NOMO-1 (cell line): ENCODE data around the gene COBL.

ENCODE experiments used
- DNase-seq, 2 experiments: peaks; one replicate each; lab custom pipeline; 2025; ENCODE audit not compliant: unreplicated experiment in 2 of 2; lab: John Stamatoyannopoulos, UW

Gene COBL

DNA sequence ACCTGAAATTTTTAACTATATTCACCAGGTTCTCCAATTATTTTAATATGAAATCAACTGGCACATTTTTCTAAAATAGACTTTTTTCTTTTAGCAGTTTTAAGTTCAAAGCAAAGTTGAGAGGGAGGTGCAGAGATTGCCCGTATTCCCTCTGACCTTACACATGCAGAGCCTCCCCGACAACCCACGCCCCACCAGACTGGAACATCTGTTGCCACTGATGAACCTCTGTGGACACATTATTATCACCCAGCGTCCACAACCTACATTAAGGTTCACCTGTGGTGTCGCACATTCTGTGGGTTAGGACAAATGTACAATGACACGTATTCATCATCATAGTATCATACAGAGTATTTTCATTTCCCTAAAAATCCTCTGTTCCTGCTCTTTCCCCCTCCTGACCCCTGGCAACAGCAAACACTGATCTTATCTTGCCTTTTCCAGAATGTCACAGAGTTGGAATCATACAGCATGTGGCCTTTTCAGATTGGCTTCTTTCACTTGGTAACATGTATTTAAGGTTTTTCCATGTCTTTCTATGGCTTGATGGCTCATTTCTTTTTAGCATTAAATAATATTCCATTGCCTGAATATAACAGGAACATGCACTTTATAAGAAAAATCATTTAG, 37.1 kb downstream of the COBL start:
- no peak for DNase-seq

DNA sequence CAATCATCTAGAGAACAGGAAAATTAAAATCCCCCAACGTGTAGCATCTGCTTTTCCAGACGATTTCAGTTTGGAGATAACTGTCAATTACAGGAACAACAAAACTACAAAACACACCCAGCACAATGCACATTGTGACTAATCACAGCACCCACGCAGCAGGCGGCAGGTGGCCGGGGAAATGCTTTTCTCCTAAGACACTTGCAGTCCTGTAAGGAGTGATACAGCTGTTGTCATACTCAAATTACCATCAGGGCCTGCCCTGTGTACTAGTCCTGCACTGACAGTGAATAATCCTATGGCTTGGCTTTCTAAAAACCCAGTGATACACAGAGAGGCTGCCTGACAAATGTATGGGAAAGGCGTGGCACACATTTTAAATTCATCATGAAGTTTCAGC, 37.8 kb downstream of the COBL start:
- DNase-seq, result no peak

DNA sequence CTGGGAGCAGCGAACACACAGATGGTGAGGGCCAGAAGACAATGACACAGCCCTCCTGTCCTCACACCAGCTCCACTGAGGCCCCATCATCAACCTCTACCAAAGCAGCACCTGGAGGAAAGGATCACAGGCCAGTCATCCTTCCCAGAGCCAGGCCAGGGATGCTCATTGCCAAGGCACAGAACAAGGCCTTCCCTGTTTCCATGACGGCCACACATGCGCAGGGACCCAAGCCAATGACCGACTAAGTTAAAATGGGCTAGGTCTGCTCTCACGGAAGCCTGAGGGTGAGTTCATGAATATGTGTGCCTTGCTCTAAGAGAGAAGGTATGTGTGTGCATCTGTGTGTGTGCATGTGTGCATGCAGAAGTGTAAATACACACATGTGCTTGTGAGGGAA, 39.6 kb downstream of the COBL start:
- no peak for DNase-seq

DNA sequence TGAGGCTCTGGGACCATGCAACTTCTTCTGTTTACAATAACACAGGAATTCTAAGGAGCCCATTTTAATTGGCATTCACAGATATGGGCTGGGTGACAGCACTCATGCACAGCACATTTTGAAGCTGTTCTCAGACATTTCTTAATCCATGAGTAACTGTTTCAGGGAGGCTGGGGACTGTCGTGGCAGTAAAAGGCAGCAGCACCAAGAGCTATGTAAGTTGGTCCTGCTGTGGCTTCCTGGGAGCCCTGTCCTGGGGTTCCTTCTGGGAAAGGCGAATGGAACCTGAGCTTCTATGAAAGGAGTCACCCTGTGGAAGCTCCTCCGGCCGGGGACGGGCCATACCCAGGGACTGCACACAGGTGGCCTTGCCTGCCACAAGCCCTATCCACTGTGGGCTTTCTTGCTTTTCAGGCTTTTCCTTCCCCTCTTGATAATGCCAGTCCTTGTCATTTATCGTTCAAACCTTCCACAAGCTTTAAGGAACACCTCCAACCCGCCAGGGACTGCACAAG, 40.5 kb downstream of the COBL start:
- no peak for DNase-seq

DNA sequence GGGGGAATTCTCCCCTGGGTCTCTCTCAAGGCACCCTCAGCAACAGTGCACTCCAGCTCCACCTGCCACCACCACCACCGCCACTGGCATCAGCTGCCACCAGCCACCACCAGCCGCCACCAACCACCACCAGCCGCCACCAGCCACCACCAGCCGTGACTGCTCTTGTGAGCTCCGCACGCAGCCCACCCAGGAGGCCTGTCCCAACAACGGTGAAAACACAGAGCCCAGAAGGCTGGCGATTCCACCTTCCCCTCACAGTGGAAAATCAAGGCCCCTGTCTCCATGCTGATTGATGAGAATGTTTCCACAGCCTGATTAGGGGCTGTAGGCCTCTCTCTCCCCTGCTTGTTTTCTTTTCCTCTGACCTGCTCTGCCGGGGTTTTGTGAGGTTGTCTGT, 41.1 kb downstream of the COBL start:
- DNase-seq, result no peak

DNA sequence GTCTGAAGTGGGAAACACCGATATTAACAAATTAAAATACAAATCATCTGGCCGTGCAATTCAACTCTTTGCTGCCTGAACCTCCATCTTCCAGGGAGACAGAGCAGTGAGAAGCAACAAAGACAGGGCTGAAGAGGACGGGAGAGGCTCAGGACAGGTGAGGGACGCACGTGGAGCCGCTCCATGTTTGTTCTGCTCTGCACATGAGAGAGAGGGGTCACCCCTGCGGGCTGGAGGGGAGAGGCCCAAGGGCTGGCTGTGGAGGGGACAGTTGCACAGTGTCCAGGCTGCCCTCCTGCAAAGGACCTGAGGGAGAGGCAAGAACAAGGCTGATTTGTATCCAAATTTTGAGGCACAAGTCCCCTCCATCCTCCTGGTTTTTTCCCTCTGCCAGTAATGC, 41.7 kb downstream of the COBL start:
- no peak for DNase-seq

DNA sequence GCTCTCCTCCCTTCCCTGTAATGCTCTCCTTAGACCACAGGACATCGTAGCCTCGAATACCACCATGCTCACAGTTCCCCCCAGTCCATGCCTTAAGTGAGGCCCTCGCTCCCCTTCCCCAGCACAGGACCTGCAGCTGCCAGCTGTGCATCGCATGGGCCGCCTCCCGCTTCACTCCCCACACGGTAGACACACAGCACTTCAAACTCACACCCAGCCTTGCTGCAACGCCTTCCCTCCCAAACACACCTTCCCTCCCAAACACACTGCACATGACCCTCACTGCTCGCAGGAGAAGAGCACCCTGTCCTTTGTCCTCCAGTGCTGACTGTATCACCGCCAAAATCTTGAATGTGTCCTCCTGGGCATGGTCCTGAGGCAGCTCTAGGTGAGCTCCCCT, 42.6 kb downstream of the COBL start:
- no peak for DNase-seq

DNA sequence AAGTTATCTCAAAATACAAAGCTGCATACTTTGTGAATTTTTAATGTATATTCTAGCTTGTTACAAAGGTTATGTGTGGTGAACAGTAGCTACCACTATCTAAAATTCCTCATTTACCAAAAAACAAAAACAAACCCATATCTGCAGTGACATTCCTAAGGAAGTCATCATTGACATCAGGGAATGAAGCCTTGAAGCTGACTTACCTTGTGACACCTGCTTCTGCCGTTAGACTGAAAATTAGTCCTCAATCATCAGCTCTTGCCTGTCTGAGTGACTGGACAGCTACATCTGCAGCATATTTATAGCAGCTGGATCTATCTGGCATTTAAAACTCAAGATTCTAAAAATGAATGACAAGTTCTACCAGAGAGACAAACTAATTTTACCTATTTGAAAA, 43.2 kb downstream of the COBL start:
- no peak for DNase-seq

DNA sequence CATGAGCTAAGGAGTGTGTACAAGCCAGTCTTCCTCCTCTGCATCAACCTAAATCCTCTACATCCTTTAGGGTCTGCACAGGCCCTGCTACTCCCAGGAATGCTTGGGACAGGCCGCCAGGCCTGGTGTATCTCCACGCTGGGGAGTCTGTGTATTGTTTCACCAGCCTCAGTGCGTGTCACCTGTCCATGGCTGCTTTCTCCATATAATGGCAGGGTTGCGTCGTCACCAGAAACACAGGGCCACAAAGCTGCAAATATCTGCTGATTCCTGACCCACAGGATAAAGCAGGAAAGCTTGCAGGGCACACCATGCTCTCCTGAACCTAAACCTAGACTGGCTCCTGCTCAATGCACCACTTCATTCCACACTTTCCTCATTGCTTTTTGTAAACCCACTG, 45.6 kb downstream of the COBL start:
- DNase-seq, result no peak

DNA sequence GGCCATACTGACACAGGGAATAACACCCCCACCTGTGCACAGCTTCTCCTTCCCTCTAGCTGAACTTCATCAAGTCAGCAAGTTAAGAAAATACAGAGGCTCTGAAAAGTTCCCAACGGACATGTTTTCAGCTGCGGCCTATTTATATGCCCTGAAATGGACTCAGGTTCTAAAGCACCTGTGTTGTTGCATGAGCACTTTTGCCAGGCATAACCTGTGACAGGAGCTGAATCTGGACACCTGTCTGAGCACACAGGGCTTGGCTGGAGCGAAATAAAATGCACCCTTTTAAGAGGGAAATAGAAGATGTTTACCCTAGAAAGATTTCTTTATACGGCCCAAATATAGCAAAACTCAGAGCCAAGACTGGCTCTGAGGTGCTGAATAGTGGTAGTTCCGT, 46.7 kb downstream of the COBL start:
- DNase-seq, result no peak

DNA sequence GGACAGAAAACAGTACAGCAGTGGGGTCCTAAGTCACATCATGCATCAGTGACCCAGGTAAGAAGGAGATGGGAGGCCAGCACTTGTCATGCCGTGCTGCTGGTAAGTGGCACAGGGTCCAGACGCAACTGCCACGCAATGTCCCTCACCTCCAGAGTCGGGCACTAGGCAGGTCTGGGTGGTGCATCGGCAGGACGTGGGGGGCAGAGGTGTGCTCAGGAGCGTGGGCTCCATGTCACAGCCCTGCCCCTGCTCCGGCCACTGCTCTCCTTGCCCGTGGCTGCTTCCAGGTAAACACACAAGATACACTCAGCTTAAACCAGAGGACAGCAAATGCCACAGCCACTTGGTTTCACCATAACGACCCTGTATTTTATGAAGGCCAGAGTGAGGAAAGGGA, 47.3 kb downstream of the COBL start:
- DNase-seq, result no peak

DNA sequence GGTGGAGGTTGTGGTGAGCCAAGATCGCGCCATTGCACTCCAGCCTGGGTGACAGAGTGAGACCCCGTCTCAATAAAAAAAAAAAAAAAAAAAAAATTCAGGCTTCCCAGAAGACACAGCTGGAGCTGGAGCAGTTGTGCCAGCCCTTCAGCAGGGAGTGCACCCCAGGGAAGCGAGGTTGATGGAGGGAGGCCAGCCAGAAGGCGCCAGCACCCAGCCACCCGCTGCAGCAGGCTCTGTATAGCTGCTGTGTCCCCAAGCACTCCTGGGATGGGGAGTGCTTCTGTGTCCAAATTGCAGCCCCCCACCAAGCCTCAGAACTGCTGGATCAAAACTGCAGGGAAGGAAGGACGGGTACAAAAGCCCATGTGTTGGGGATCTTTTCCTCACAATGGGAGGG, 47.8 kb downstream of the COBL start:
- no peak for DNase-seq

DNA sequence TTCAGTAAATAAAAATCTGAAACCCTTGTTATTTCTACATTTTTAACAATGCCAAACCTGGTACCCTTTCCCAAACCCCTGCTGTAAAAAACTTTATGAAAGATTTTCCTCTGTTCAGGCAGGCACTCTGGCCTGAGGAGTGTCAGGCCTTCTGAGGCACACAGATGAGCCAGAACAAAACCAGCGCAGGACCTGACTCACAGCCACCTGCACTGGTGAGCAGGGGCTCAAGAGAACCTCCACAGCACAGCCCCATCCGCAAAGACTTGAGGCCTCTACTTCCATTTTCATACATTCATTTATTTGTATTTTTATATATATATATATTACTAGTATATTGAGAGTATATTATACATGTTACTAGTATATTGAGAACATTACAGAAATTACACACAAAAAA, 49.4 kb downstream of the COBL start:
- no peak for DNase-seq

DNA sequence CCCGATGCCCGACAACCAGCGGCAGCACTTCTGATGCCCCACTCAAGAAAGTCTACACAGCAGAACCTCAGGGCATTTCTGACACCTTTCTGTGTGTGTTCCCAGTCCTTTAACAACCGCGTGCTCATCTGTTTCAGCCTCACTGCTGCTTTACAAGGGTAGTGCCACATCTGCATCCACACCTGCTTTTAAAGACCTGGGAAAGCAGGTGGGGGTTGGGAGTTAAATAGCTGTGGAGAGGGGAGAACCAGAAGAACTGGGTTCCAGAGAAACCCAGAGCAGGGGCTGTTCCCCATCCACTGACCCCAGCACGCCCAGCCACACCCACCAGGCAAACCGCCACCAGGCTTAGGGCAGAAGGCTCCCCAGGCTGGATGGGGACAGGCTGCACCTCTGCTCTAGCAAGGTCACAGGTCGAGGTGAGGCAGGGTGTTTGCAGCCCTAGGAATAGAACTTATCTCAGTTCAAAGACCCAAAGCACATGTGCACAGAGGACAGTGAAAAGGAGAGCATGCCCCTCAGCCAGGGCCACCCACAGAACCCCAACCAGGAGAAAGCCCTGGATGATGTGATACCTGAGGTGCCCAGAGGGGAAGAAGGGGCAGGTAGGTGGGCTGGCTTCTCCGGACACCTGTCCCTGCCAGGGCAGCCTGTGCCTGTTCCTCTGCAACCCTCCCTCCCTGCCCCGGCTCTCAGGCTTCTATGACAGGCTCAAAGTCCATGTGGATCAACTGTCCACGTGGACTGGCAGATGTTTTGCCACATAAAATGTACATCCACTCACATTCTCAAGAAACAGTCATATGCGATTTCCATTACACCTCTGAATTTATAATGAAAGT, 51.3 kb downstream of the COBL start:
- no peak for DNase-seq

DNA sequence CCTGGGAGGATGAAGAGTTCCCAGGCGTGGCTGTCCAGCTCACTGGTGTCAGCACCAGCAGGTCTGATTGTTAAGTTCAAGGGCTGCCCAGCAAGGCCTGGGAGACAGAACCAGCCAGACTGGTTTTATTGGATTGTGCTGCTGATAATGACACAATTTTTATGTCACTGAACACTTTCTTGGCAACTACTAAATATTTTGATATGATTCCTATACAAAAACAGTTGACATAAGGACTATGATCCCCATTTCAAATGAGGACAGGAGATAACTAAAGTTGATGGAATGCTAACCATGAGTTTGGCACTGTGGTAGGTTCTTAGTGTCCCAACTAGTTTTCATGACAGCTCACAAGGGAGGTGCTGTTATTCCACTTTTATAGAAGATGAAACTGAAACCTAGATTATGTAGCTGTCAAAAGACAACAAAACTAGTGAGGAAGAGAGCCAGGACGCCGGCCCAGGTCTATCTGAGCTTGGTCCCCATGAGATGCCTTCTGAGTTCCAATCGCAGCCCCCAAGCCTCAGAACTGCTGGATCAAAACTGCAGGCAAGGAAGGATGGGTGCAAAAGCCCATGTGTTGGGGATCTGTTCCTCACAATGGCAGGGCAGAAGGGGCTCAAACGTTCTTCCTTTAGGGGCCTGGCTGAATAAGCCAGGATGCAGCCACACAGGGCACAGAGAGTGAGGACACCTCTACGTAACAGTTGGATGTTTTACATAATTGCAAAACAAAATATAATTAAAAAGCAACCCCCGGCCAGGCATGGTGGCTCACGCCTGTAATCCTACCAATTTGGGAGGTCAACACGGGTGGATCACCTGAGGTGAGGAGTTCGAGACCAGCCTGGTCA, 52.8 kb downstream of the COBL start:
- no peak for DNase-seq

DNA sequence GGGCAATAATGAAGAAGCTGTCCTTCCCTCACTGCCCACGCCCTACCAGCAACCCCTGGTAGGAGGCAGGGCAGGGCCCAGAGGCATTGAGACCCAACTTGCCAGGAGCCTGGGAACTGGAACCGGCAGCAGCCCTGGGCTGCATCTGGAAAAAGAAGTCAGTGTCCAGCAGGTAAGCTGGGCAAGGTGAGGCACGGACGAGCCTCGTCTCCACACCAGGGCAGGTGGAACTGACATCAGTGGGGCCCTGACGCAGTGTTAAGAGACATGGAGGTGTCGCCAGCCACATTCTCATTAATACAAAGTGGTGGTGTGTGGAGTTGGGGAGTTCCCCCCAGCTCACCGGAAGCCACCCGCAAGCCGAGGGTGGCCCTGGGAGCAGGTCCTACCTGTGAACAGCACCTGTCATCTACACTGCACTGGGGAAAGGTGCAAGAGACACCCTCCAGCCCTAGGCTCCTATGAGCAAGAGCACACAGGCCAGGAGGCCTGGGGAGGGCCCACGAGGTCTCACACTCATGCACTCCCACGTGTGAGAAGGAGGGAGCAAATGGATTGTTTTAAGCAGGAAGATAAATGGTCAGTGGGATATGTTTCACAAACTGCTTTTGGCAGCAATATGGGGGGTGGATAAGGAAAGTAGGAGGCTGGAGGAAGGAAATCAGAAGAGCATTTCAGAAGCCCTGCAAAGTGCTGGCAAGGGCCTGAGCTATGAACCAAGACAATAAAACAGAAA, 53.6 kb downstream of the COBL start:
- DNase-seq, result no peak

DNA sequence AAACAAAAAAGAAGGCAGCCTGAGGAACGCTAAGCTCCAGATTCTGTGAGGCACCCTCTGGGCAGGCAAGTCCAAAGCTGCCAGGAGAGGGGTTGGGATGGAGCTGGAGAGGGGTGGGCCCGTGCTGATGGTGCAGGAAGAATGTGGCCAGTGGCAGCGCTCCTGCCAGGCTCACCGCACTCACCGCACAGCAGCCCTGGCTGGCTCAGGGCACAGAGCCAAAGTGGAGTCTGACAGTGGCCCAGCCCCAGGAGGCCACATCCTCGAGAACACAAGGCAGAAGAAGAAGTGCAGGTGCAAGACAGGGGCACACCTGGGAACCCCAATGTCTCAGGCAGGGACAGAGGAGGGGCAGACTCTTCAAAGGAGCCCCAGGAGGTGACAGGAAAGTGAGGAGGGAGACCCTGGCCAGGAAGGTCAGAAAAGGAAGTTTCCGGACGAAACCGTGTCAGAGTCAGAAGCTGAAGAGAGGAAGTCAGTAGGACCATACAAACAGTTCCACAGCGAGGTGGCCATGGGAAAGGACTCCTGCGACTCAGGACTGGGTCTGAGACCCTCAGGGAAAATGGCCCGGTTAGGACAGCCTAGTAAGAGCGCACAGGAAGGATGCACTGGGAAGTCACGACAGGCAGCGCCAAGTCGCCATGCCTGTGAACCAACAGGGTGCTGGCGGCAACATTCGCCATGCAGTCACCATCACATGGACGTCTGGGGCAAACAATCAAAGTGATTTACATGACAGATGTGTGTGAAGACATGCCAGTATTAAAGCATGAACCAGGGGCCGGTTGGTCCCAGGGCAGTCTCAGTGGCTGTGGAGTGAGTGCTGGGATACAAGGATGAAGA, 54.4 kb downstream of the COBL start:
- no peak for DNase-seq

DNA sequence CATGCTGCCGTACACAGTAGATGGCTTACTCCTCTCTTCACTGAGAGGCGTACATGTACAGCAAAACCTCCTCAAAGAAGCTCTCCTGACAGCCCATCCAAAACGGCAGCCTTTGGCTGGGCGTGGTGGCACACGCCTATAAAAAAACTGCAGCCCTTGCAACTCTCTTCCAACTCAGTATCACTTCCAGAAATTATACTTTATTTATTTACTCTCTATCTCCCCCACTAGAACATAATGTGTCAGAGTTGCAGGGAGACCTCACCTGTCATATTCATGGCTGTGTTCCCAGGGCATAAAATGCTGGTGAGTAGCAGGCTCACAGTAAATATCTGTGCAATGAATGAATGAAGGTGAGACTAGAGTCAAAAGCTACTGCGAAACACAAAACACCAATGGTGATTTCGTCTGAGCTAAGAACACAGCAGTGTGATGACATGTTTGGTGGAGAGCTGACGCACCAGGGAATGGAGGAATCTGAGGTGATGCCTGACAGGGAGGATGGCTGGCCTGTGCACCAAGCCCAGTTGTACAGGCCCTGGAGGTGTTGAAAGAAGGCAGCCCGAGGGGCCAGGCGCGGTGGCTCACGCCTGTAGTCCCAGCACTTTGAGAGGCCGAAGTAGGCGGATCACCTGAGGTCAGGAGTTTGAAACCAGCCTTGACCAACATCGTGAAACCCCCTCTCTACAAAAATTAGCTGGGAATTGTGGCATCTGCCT, 55.3 kb downstream of the COBL start:
- DNase-seq, result no peak

DNA sequence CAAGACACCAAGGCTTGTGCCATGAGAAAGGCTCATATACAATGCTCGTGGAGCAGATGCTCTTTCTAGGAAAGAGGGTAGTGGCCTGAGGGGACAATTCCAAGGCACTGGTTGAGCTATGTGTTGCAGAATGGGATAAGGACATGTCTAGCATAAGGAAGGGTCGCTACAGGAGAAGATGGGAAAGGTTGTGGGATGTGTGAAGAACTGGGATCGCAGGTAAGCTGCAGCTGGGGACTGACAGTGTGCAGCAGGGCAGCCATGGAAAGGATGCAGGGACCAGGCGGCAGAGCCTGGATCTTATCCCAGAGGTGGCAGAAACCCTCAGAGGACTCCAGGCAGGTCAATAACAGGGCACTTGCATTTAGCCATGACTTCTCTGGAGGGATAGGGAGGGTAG, 56.1 kb downstream of the COBL start:
- no peak for DNase-seq
